Activated effector memory CD4-positive, alpha-beta T cell treated with Interleukin-2 at 50 U/mL for 16 hours (primary cell): ENCODE data around the gene TMEM255B.
"Not testable (repeated sequence)": the region's sequence is repeated elsewhere in the genome, so short reads cannot be mapped to it uniquely, and the experiment has no call there.

Source experiments
- DNase-seq: peaks from one replicate; pipeline ENCODE4 v3.0.0-alpha.2; 2020

Gene TMEM255B

GRCh38 chr13:113820813-113821651 lies 62.0 kb downstream of the TMEM255B start:
- no peak for DNase-seq

- no peak for DNase-seq
These were observed 62.8 kb downstream of the TMEM255B start for GRCh38 chr13:113821847-113822246.

DNA sequence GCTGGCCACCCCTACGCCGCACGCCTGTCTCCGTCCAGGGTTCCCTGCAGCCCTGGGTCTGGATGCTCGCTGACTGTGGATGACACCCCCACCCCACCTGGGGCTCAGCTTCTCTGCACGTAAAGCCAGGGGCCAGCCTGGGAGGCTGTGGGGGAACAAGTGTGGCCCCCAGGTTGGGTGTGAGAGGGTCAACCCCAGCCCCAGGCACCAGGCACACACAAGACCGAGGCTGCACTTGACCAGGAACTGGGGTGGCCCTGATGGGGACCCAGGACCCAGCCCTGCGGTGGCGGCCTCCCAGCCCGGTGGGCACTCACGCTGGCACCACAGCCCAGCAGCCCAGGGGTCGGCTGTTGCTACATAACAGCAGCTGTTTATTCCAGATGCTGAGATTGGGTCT lies 63.2 kb downstream of the TMEM255B start:
- DNase-seq = no peak

- DNase-seq = no peak
These were observed 64.1 kb downstream of the TMEM255B start for GRCh38 chr13:113822956-113823744.

- DNase-seq = no peak
These were observed 64.7 kb downstream of the TMEM255B start for GRCh38 chr13:113823771-113824170.

- DNase-seq = no peak
These were observed 66.8 kb downstream of the TMEM255B start for GRCh38 chr13:113825841-113826240.

- not testable (repeated sequence) for DNase-seq
These were observed 67.4 kb downstream of the TMEM255B start for GRCh38 chr13:113826446-113826845.

- no peak for DNase-seq
These were observed 68.0 kb downstream of the TMEM255B start for GRCh38 chr13:113827021-113827420.

GRCh38 chr13:113828282-113828825 lies 69.3 kb downstream of the TMEM255B start:
- no peak for DNase-seq

GRCh38 chr13:113830426-113830950 lies 71.5 kb downstream of the TMEM255B start:
- not testable (repeated sequence) for DNase-seq

- no peak for DNase-seq
These were observed 72.0 kb downstream of the TMEM255B start for GRCh38 chr13:113831061-113831460.

- DNase-seq = no peak
These were observed 73.2 kb downstream of the TMEM255B start for GRCh38 chr13:113832205-113832604.

GRCh38 chr13:113832631-113833030 lies 73.6 kb downstream of the TMEM255B start:
- no peak for DNase-seq

- no peak for DNase-seq
These were observed 74.2 kb downstream of the TMEM255B start for GRCh38 chr13:113833111-113833830.

DNA sequence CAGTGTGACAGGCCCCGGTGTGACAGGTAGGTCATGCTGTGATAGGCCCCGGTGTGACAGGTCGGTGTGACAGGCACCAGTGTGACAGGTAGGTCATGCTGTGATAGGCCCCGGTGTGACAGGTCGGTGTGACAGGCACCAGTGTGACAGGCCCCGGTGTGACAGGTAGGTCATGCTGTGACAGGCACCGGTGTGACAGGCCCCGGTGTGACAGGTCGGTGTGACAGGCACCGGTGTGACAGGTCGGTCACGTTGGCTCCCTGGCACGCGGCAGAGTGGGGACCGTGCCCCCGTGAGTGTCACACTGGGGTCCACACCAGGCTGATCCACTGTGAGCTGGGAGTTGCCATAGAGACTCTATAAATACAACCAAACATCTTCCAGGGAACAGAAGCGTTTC lies 75.0 kb downstream of the TMEM255B start:
- not testable (repeated sequence) for DNase-seq

- DNase-seq = no peak
These were observed 75.6 kb downstream of the TMEM255B start for GRCh38 chr13:113834496-113835200.

DNA sequence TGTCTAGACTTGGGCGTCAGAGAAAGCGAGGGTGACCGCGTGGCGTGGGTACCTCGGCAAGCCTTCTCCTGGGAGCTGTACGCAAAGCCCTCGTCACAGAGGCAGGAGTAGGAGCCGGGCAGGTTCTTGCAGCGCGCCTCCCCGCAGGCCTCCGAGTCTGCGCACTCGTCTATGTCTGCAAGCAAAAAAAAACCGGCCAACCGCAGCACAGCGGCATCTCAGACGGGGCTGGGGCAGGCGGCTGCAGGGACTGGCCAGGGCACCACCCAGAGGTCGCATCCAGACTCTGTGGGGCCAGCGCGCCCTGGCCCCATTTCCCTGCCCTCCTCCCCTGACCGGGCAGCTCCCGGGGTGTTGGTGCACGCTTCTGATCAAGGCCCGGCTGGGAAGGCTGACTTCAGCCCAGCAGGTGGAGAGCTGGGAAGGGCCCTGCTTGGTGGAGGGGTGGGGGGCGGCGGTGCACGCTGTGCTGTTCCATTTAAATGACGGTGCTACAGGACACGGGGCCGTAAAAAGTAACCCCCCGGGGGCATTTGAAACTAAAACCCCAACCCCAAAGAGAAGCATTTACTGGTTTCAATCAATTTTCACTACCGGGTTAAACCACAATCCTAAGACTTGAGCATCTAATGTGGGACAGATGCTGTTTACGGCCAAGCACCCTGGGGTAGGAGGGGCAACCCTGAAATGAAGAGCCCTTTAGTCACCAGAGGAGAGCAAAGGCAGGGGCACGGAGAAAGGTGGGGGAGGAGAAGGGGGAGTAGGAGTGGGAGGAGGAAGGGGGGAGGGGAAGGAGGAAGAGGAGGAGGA lies 76.6 kb downstream of the TMEM255B start:
- no peak for DNase-seq

DNA sequence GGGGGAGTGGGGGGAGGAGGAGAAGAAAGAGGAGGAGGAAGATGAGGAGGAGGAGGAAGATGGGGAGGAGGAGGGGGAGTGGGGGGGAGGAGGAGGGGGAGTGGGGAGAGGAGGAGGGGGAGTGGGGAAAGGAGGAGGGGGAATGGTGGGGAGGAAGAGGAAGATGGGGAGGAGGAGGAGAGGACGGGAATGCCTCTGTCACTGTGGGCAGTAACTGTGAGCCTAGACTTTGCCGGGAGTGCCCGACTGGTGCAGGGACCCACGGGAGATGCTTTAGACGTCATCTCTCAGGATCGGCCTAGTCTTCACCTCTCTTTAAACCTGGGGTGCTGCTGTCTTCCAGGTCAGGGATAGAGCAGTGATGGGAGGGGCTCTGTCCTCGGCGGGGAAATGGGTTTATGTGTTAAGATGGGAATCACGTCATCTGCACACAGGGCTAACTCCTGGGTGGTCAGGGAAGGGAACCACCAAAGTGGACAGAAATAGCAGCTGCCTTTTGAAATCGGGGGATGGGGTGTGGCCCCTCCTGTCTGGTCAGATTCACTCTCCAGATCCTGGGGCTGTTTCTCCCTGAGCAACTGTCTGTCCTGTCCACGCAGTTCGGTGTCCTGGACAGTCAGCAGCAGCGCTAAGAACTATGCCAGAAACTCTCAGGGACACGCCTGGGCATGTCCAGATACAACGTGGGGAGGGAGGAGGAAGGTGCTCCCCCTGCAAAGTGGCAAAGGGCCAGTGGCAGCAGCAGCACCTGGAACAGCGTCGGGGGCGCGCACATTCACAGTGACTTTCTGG lies 77.9 kb downstream of the TMEM255B start:
- DNase-seq = no peak

- DNase-seq = no peak
These were observed 78.7 kb downstream of the TMEM255B start for GRCh38 chr13:113837560-113838355.
